ENCODE data around the gene PTGIS.

DNA sequence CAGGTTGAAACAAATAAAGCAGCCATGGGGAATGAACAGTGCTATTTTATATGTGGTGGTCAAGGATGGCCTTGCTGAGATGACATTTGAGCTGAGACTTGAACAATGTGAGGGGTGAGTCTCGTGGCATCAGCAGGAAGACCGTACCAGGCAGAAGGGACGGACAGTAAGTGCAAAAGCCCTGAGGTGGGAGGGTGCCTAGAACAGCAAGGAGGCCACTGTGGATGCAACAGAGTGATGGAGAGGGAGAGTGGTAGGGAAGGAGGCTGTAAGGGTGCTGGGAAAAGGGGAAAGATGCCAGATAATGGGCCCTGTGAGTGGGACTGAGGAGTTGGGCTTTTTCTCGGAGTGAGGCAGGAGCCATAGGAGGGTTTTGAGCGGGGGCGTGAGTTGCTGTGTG lies 97.0 kb downstream of the PTGIS start:
- TF ChIP-seq, protein P1, sequence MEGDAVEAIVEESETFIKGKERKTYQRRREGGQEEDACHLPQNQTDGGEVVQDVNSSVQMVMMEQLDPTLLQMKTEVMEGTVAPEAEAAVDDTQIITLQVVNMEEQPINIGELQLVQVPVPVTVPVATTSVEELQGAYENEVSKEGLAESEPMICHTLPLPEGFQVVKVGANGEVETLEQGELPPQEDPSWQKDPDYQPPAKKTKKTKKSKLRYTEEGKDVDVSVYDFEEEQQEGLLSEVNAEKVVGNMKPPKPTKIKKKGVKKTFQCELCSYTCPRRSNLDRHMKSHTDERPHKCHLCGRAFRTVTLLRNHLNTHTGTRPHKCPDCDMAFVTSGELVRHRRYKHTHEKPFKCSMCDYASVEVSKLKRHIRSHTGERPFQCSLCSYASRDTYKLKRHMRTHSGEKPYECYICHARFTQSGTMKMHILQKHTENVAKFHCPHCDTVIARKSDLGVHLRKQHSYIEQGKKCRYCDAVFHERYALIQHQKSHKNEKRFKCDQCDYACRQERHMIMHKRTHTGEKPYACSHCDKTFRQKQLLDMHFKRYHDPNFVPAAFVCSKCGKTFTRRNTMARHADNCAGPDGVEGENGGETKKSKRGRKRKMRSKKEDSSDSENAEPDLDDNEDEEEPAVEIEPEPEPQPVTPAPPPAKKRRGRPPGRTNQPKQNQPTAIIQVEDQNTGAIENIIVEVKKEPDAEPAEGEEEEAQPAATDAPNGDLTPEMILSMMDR (IDR thresholded peaks at IDR 0.05) = no peak
- no peak for TF ChIP-seq POLR2AphosphoS5 (IDR thresholded peaks at IDR 0.05)

All from prostate gland (tissue), 2 donors.